HL-60/S4 (cell line): Measurements from ENCODE around the gene PLA2G2D.

Source experiments
- in situ Hi-C: fragments of 300-500 bp; cut with MboI; formaldehyde crosslinking; loops from 2 replicates; pipeline ENCODE4 v1.14.3; 2022; ENCODE audit warnings: low sequenced_read_pairs

The PLA2G2D gene

DNA sequence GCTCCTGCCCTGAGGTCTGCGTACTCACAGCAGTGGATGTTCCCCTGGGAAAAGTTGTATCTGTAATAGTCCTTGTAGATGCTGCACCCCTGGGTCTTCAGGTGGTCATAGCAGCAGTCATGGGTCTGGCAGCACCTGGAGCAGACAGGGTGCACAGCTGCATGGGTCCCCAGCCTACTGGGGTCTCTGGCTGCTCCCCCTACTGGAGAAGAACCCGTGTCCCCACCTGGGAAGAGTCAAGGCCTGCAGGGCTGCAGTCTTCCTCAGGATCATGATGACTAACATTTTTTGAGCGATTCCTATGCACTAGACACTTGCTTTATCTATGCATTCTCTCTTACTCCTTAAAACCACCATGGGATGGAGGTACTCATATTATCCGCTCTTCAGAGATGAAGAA is 3.9 kb downstream of the PLA2G2D start:
- in situ Hi-C loops: no loop called here

DNA sequence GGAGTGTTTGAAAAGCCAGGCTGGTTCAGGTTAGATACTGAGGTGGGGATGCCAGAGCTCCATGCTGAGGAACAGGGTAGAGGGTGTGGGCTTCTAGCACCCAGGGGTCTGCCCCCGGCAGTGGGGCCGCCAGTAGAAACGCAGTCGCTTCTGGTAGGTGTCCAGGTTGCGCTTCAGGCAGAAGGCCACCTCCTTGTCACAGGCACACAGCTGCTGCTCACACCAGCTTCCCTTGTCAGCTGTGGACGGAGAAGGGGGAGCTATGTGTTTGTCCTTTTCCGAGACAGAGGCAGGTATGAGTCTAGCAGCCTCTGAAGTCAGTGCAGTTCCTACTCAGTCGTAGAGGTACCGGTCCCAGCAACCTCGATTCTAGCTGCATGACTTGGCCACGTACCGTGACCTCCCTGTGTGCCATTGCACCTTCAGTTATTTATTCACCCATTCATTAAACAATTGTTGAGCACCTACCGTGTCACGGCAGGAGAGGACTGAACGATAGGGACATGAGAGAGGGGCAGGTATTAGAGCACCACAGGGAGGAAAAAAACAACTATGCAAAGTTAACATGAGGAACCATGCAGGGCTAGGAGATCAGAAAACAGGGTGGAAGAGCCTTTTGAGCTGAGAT is 5.2 kb downstream of the PLA2G2D start:
- in situ Hi-C loops: no loop called here

DNA sequence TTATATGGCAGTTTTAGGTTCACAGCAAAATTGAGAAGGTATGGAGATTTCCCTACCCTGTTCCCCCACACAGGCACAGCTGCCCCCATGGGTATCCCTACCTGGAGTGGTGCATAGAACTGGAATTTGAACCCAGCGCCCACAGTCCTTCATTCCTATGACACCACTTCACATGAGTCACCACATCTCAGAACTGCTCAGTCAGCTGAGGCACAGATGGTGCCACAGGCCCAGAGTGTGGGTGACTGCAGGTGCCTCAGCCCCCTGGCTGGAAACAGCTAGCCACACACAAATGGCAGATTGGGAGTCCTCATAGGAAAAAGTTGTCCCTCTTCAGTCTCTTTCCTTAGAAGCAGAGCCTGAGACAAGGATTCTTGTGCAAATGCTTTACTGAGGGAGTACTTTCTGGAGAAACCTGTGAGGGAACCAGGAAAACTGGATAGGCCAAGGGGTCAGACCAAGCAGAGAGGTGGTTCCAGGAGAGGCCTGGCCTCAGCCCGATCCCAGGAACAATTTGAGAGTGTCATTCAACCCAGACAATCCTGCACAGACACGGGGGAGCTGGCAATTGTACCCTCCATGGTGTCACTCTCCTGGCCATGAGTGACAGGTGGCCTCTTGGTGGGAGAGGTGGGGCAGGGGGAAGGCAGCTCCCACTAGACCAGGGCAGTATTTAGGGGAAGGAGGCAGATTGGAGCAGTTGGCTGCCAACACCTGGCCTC is 6.9 kb downstream of the PLA2G2D start:
- in situ Hi-C loops: no loop called here

DNA sequence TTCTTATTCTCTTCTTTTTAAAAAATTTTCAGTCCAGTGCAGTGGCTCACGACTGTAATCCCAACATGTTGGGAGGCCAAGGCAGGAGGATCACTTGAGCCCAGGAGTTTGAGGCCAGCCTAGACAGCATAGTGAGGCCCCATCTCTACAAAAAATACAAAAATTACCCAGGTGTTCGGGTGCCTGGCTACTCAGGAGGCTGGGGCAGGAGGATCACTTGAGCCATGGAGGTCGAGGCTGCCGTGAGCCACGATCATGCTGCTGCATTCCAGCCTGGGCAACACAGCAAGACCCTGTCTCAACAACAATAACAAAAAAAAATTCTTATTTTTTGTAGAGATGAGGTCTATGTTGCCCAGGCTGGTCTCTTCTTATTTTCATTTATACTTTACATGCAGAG is 7.9 kb downstream of the PLA2G2D start:
- in situ Hi-C loops: no loop called here

DNA sequence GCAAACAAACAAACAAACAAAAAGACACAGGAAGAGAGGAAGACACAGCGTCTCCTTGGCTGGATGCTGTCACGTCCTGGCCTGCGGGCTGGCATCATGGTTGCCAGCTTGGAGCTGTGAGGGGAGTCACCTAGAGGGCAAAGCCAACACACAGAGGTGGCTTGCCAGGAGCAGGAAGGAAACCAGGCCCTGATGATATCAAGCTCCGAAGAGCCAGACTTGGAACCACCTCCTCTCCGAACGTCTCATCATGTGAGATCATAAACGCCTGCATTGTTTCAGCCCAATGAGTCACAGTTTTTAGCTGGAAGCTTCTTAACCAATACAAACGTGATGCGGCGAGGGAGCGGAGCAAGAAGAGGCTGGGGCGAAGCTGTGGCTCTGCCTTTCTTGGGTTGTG is 8.7 kb downstream of the PLA2G2D start:
- in situ Hi-C loops: no loop called here

DNA sequence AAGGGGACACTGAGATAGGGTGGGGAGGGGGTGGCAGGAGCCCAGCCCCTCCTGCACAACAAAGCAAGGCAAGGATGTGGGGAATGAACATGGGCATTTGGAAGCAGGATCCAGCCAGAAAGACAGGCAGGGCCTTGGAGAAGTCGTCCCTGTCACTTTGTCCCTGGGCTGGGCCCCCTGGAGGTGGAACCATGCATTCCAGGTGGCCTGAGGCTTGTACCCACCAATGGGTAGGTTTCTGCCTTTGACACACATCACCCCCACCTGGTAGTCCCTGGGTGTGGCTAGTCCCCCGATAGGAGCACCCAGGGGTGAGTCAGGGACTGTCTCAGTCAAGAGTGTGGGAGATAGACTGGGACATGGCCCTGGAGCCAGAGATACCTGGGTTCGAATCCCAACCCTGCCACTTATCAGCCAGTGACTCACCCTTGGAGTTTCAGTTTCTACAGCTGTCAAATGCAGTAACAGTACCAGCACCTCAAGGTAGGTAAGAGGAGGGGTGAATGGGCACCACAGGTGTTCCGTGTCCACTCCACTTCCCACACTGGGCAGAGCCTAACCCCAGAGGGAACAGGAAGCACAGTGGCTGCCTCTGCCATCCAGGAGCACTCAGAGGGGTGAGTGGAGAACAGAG is 10.0 kb downstream of the PLA2G2D start:
- in situ Hi-C loops: no loop called here

DNA sequence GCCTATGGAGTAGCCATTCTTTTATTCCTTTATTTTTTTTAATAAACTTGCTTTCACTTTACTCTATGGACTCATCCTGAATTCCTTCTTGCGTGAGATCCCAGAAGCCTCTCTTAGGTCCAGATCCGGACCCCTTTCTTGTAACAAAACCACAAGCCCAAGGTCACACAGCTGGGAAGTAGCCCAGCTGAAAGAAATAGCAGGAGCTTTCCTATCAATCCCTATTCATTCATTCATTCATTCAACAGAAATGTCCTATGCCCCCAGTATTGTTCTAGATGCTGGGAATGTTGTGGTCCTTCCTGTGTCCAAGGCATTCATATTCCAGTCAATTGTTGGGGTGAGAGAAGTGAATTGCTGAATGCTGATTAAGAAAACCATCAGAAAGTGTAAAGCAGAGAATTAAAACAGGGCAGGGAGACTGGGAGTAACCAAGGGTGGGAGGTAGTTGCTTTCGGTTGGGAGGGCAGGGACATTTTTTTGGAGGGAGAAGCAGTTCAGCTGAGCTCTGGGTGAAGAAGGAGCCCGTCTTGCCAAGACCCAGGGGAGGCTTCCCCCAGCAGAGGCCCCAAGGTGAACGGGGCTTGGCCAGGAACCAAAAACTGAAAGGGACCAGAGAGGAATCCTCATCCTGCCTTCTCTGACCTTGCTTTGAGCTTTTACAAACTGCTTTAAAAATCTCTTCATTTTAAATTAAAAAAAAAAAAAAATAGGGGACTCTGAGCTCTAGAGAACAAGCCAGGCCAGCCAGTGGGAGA is 10.8 kb downstream of the PLA2G2D start:
- in situ Hi-C loops: no loop called here

DNA sequence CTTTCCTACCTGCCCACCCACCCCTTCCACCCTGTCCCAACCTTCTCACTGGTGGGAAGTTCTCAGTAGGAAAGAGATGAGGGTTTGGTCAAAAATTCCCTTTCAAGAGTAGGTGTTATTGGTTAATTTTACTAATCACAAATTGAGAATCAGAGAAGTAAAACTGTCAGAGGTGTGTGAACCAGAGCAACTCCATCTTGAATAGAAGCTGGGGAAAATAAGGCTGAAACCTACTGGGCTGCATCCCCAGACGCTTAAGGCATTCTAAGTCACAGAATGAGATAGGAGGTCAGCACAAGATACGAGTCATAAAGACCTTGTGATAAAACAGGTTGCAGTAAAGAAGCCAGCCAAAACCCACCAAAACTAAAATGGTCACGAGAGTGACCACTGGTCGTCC is 11.5 kb downstream of the PLA2G2D start:
- in situ Hi-C loops: no loop called here

DNA sequence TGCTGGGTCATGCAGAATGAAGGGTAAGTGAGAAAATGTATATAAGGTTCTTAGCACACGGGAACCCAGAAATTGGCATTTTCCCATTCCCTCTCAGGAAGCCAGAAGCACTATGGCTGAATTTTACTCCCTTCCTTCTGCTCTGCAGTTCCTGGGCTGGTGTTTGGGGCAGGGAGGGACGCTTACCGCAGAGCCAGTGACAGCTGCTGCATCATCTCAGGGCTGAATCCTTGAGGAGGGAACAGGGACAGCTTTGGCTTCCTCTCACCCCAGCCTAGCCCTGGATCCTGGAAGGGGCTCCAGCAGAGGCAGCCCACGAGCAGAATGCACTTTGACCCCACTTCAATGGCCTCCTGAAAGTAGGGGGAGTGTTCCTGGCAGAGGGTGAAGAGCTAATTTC is 12.0 kb downstream of the PLA2G2D start:
- in situ Hi-C loops: no loop called here

DNA sequence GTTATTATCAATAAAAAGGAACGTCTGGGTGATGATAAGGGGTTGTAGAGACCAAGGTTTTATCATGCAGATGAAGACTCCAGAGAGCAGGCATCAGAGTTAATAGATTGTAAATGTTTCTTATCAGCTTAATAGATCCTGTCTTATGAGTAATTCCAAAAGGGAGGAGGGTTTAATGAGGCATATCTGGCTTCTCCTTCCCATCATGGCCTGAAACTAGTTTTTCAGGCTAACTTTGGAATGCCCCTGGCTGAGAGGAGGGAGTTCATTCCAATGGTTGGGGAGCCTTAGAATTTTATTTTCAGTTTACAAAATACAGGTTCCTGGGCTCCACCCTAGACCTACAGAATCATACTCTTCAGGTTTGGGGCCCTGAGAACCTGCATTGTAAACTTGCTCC is 13.5 kb downstream of the PLA2G2D start:
- in situ Hi-C loops: no loop called here

DNA sequence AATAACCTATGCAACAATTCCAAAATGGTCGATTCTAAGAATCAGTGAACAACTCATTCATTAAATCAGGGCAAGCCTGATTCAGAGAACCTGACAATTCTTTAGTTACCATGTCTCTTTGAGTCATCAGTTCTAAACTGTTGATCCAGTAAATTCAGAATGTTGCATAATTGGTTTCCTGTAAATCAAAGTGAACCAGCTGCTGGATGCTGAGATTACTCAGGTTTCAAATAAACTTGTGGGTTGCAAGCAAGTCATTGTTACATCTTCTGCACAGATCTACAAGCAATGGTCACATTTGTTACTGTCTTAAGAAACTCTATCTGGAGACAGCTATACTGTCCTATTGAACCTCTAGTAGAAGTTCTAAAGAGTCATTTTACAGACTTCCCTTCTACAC is 16.5 kb downstream of the PLA2G2D start:
- in situ Hi-C loops: no loop called here

DNA sequence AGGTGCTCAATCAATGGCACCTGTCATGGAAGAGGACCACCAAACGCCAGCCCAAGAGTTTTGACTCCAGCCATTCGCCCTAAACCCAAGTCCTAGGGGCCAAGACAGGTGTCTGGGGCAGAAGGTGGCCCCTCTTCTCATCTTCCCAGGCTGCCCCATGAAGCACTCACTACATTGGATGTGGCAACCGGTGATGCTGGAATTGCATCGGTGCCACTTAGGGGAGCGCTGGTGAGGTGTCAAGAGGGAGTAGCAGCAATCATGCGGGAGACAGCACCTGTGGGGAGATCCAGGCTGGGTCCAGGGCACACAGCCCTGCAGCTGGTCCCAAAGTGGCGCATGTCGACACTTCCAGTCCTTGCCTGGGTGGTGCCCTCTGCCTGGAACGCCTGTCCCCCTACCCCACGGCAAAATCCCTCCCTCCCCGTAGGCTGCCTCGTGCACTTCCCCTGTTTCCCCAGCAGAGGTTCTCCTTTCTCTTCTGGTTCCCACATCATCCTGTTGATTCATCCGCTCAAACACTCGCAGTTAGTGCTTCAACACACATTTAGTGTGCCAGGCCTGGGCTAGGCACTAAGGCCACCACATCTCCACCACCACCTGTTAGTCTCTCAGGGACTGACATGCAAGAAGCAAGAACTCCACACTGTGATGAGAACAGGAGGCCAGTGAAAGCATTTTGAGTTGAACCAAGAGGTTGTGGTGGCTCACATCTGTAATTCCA is 18.5 kb downstream of the PLA2G2D start:
- in situ Hi-C loops: no loop called here

DNA sequence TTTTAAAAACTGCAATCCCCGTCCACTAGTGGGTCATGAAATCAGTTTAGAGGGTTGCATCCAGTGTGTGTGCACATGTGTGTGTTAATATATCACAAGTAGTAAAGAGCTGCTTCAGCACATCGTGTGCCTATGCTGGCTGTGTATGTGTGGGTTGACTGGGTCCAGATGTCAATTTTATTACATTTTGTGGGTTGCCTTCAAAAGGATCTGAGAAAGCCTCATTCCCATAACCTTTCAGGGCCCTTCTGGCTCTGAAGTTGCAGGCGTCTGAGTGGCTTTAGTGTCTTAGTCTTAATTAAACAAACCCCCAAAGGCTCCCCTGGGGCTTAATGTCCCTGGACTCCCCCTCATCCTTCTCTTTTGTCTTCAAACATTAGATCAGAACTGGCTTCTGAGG is 19.8 kb downstream of the PLA2G2D start:
- in situ Hi-C loops: no loop called here

DNA sequence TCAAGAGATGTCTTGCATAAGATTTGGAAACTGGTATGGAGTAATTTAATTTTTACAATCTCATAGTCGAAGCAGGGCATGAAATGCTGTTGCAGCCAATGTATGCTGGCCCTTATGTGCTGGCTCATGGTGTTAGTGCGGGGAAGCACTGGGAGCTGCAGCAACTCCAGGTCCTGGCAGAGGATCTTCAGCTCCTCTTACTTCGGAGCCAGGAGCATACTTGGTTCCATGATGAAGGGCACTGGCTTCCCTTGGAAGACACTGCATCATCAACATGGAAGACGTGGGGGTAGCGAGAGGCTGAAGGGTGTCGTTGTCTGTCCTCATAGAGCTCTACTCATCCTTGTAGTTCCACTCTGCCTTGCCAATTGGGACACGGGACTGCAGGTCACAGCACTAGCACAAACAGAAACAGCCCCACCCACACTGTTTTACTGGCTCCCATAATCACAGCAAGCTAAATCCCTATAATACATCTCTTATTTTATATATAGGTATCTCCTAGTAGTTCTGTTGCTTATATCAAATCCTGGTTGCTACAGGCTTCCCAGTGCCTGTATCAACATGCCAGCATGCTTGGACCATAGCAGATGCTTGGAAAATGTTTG is 22.4 kb downstream of the PLA2G2D start:
- in situ Hi-C loops: no loop called here

DNA sequence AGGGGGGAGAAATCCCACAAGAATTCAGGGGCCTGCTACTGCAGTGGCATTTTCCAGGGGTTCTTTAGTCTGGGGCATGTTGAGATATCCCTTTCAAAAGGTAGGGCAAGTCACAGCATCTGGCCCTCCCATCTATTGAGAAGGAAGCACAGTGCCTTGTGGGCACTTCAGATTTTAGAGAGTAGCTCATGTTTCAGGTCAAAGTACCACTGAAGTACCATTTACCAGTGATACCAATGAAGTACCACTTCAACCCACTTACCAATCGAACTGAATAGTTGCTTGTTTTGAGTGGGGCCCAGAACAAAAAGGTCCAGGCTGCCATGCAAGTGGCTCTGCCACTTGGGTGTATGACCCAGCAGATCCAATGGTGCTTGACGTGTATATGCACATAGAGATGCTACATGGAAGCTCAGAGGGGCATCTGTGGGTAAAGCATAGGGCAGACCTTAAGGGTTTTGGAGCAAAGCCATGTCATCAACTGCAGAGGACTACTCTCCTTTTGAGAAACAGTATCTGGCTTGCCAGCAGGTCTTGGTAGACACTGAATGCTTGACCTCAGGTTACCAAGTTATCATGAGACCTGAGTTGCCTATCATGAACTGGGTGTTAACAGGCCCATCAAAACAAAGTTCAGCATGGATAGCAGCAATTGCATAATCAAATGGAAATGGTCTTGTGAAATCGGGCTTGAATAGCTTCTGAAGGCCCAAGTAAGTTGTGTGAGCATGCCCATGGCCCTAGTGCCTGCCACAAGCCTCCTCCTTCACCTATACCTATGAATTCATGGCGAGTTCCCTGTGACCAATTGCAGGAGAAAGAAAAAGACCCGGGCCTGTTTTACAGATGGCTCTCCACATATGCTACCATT is 23.5 kb downstream of the PLA2G2D start:
- in situ Hi-C loops: no loop called here

DNA sequence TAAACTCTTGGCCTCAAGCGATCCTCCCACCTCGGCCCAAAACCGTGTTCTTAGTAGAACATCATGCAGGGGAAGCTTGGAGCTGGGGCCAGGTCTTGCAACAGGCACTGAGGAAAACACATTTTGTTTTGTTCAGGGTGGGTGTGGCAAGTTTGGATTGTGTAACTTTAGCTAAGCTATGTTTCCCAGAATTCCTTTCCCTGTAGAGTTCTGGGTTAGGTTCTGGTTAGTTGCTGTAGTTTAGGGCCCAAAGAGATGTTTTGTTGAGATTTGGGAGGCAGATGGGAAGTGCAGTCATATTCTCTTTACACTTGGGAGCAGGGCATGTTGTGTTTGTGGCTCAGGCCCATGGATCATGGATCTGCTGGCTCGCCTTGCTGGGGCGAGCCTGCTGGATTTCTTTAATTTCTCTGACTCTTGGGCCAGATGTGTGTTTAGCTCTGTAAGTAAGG is 25.4 kb downstream of the PLA2G2D start:
- in situ Hi-C loops: no loop called here

DNA sequence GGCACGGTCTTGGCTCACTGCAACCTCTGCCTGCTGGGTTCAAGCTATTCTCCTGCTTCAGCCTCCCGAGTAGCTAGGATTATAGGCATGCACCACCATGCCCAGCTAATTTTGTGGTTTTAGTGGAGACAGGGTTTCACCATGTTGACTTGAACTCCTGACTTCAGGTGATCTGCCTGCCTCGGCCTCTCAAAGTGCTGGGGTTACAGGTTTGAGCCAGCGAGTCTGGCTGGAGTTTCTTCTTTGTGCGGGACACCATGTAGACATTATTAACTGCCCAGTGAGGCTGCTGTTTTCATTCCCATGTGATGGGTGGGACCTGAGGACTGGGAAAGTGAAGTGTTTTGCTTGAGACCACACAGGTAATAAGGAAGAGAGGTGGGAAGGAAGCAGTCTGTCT is 26.0 kb downstream of the PLA2G2D start:
- in situ Hi-C loops: no loop called here

DNA sequence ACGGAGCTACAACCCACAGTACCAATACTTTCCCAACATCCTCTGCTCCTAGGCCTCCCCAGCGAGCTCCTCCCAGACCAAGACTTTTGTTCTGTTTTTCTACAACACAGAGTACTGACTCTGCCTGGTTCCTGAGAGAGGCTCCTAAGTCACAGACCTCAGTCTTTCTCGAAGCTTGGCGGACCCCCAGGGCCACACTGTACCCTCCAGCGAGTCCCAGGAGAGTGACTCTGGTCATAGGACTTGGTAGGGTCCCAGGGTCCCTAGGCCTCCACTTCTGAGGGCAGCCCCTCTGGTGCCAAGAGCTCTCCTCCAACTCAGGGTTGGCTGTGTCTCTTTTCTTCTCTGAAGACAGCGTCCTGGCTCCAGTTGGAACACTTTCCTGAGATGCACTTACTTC is 28.7 kb downstream of the PLA2G2D start:
- in situ Hi-C loops: no loop called here

DNA sequence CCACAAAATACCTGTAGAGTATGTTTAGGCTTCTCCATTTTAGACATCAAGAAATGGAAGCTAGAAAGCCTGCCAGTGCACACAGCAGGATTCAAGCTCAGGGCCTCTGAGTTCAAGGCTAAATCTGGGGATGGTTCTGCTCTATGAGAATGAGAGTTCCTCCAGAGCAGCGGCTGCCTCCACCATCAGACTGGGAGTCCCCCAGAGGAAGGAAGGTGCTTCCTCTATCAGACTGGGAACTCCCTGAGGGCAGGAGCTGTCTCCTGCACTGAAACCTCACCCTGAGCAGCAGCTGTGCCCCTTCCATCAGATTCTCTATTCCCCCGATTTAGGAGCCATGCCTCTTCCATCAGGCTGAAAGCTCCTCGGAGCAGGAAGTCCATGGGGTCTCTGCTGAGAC is 29.2 kb downstream of the PLA2G2D start:
- in situ Hi-C loops: no loop called here
